Fibroblast of peridontal ligament (primary cell): ENCODE data around the gene DISC1.
"Not testable (repeated sequence)": the region's sequence is repeated elsewhere in the genome, so short reads cannot be mapped to it uniquely, and the experiment has no call there.

Experiments
- DNase-seq: peaks from one replicate; pipeline ENCODE4 v3.0.0-alpha.2; 2010; ENCODE audit errors: extremely low read depth

DISC1 gene

GRCh38 chr1:231636157-231636556 lies 9.6 kb downstream of the DISC1 start:
- DNase-seq = peak; percentile 40

GRCh38 chr1:231636922-231637321 lies 10.3 kb downstream of the DISC1 start:
- not testable (repeated sequence) for DNase-seq

- no peak for DNase-seq
Observed at GRCh38 chr1:231638647-231639046, 12.1 kb downstream of the DISC1 start.

- peak; percentile 43 for DNase-seq
Observed at GRCh38 chr1:231639819-231640218, 13.2 kb downstream of the DISC1 start.

- not testable (repeated sequence) for DNase-seq
Observed at GRCh38 chr1:231641444-231641843, 14.9 kb downstream of the DISC1 start.

GRCh38 chr1:231642061-231642460 lies 15.5 kb downstream of the DISC1 start:
- DNase-seq = not testable (repeated sequence)

- no peak for DNase-seq
Observed at GRCh38 chr1:231642618-231643017, 16.0 kb downstream of the DISC1 start.

- DNase-seq = no peak
Observed at GRCh38 chr1:231643071-231643934, 16.7 kb downstream of the DISC1 start.

- no peak for DNase-seq
Observed at GRCh38 chr1:231643935-231644237, 17.3 kb downstream of the DISC1 start.

- not testable (repeated sequence) for DNase-seq
Observed at GRCh38 chr1:231645634-231646033, 19.0 kb downstream of the DISC1 start.

- DNase-seq = not testable (repeated sequence)
Observed at GRCh38 chr1:231646165-231646564, 19.6 kb downstream of the DISC1 start.

GRCh38 chr1:231651621-231652260 lies 25.2 kb downstream of the DISC1 start:
- not testable (repeated sequence) for DNase-seq

- no peak for DNase-seq
Observed at GRCh38 chr1:231653632-231654031, 27.0 kb downstream of the DISC1 start.

- DNase-seq = no peak
Observed at GRCh38 chr1:231656741-231657140, 30.2 kb downstream of the DISC1 start.

- DNase-seq = not testable (repeated sequence)
Observed at GRCh38 chr1:231658223-231658622, 31.6 kb downstream of the DISC1 start.

- no peak for DNase-seq
Observed at GRCh38 chr1:231660198-231660597, 33.6 kb downstream of the DISC1 start.

- peak; percentile 10 for DNase-seq
Observed at GRCh38 chr1:231663211-231663792, 36.7 kb downstream of the DISC1 start.

GRCh38 chr1:231665101-231665500 lies 38.5 kb downstream of the DISC1 start:
- DNase-seq = no peak

- no peak for DNase-seq
Observed at GRCh38 chr1:231665726-231666125, 39.1 kb downstream of the DISC1 start.

GRCh38 chr1:231666220-231666936 lies 39.8 kb downstream of the DISC1 start:
- no peak for DNase-seq

- DNase-seq = no peak
Observed at GRCh38 chr1:231666937-231667608, 40.5 kb downstream of the DISC1 start.
